HG02642 (cell line): ENCODE data around the gene PEX5.
"Not testable (repeated sequence)": the region's sequence is repeated elsewhere in the genome, so short reads cannot be mapped to it uniquely, and the experiment has no call there.

Experiments
- ATAC-seq: cut with Tn5 transposase; IDR thresholded peaks from one replicate; pipeline ENCODE4 v1.9.1; 2021; ENCODE audit warnings: mild to moderate bottlenecking; ENCODE audit not compliant: unreplicated experiment, poor library complexity

The PEX5 gene

DNA sequence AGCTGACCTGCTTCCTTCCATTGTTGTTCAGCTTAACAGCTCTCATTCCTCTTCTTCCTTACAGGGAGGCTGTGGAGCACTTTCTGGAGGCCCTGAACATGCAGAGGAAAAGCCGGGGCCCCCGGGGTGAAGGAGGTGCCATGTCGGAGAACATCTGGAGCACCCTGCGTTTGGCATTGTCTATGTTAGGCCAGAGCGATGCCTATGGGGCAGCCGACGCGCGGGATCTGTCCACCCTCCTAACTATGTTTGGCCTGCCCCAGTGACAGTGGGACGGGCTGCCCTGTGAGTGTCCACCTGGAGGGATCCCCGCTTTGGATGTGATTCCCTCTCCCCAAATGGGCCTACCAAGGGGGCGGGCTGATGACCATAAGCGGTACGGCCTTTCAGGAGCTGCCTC, 20.5 kb downstream of the PEX5 start:
- no peak for ATAC-seq

GRCh38 chr12:7210642-7211151, 21.2 kb downstream of the PEX5 start:
- no peak for ATAC-seq

DNA sequence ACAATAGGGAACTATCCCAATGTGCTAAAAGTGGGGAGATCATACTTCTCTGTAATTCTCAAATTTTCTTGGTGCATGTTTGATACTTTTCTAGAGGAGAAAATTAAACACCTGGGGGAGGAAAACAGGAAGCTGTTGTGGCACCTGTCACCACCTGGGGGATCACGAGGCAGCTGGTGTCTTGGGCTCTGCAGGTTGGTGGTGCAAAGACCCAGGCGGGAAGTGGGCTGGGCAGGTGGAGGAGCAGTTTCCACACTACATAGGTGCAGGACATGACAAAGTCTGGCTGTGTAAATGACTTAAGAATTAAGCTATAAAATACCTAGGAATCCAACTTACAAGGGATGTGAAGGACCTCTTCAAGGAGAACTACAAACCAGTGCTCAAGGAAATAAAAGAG, 23.2 kb downstream of the PEX5 start:
- ATAC-seq, result no peak

GRCh38 chr12:7213745-7214144, 24.3 kb downstream of the PEX5 start:
- ATAC-seq, result not testable (repeated sequence)

DNA sequence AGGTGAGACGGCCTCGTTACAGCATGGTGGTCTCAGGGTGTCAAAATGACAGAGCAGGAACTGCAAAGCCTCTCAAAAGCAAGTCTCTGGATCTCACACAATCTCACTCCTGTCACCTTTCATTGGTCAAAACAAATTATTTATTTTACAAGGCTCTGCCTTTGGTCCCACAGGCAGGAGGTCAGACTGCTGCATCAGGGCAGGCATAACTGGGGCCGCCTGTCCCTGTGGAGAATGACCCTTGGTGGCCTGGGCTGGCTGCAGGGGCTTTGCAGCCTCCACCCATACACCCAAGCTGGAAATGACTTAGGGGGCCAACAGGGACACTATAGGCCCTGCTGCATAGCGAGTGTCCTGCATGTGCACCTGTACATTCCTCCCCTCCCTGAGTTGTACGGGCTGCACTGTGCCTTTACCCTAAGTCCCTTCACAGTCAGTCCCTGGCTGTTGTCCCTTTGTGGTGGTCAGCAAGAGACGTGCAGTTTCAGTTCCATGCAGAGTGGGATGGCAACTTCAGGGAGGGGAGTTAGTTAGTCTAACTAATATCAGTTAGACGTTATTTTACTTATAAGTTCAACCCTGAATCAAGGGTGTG, 28.1 kb downstream of the PEX5 start:
- no peak for ATAC-seq

DNA sequence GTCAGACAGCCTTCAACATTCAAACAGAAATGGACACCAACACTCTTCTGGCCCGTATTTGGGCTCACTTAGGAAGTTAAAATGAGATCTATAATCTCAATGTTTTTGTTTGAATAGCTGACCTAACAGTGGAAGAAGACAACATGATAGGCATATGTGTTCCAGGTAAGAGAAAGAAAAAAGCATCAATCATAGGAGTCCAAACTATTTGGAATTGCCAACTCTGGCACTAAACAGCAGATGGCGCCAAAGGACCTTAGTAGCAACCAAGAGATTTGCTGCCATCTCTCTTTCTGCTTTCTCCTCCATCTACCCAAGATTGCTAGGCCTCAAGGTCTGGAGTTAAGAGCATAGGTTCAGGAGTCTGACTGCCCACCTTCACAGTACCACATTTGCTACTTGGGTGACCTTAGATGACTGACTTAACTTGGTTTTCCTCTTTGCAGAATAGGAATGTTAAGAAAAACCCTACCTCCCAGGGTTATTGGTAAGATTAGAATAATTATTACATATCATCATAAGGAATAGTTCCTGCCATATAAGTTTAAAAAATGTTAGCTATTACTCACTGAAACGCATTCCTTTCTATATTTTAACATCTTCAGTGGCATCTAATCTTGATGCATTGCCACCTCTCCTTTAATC, 30.2 kb downstream of the PEX5 start:
- no peak for ATAC-seq

DNA sequence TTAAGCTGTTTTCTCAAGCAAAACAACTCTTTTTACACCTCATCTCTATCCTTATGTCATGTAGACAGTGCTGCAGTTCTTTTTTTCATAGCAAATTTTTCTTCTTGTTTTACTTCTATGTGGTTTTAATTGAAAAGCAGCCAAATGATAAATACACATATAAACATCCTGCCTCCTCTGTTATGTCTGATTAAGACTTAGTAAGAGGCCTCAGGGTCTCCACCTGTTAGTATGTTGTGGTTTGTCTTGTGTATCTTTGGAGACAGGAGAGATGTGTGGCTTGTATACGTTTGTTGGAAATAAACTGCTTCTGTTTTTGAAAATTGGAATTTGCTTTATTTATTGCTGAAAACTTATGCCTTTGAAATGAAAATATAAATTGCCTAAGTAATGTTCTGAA, 32.0 kb downstream of the PEX5 start:
- ATAC-seq, result no peak

- no peak for ATAC-seq
Measured at GRCh38 chr12:7229741-7230140, 40.3 kb downstream of the PEX5 start.

GRCh38 chr12:7241404-7242005, 52.0 kb downstream of the PEX5 start:
- no peak for ATAC-seq

- ATAC-seq, result no peak
Measured at GRCh38 chr12:7242176-7243101, 53.0 kb downstream of the PEX5 start.

DNA sequence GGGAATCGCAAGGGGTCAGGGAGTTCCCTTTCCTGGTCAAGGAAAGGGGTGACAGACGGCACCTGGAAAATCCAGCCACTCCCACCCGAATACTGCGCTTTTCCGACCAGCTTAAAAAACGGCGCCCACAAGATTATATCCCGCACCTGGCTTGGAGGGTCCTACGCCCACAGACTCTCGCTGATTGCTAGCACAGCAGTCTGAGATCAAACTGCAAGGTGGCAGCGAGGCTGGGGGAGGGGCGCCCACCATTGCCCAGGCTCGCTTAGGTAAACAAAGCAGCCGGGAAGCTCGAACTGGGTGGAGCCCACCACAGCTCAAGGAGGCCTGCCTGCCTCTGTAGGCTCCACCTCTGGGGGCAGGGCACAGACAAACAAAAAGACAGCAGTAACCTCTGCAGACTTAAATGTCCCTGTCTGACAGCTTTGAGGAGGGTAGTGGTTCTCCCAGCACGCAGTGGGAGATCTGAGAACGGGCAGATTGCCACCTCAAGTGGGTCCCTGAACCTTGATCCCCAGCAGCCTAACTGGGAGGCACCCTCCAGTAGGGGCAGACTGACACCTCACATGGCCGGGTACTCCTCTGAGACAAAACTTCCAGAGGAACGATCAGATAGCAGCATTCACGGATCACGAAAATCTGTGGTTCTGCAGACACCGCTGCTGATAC, 62.0 kb downstream of the PEX5 start:
- not testable (repeated sequence) for ATAC-seq

DNA sequence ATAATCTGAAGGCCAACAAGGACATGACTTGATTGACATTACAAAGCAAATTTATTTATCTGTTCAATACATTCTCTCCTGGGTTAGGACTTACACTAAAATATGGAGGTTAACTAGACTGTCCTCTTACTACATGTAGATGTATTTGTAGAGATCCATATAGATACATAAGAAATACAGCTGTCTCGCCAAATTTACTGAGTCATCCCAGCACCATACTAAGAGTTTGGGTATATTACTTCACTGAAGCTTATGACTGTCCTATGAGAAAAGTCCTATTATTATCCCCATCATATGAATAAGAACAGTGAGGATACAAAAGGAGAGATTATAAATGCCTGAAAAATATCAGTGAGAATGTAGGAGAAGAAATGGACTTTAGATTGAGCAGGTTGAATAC, 69.6 kb downstream of the PEX5 start:
- ATAC-seq, result no peak
